GM19238 (cell line): Measurements from ENCODE around the gene PDE8B.

Source experiments
- DNase-seq: peaks from one replicate; pipeline ENCODE4 v3.0.0; 2011; ENCODE audit warnings: low spot score; ENCODE audit not compliant: insufficient read length

PDE8B gene

DNA sequence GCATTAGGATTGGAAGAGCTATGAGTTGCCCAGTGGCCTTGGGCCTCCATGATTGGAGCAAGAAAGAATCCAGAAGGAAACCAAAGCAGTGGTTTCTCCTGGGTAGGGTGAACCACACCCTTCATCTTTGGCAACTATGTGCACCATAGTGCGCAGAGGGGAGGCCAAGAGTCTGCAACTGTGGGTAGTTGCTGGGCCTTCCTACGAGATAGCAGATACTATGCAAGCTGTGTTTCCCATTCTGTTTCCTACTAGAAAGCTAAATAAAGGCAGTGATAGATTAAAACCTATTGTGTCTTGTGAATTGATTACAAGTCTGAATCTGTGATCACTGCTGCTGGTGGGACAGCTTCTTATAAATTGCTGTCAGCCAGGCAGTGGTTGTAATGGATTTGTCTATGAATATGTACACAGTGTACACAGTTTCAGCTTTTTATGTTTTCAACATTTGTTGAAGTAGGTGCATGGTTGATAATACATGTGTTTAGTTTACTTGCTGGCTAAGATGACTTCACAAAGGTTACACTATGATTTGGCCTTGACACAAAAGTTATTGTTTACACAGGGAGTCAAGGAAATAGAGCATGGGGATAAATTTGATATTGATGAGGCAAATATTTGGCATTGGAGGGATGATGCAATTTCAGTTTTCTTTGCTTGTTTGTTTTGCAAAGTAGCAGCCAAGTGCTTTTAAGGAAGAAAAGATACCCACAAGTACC, 23.7 kb upstream of the PDE8B start:
- DNase-seq = no peak

DNA sequence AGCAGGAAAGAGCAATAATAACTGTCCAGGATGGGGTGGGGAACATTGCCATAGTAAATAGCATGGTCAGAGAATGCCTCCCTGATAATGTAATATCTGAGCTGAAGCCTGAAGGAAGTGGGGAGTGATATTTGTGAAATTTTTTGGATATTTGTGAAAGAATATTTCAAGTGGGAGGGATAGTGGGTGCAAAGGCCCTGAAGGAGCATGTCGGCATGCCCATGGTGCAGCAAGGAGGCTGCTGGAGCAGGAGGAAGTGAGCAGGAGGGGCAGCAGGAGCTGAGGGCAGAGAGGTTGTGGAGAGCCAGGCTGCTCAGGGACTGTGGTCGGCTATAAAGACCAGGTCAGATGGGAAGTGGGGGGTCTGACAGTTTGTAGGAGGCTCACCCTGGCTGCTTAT, 21.1 kb upstream of the PDE8B start:
- DNase-seq = no peak

DNA sequence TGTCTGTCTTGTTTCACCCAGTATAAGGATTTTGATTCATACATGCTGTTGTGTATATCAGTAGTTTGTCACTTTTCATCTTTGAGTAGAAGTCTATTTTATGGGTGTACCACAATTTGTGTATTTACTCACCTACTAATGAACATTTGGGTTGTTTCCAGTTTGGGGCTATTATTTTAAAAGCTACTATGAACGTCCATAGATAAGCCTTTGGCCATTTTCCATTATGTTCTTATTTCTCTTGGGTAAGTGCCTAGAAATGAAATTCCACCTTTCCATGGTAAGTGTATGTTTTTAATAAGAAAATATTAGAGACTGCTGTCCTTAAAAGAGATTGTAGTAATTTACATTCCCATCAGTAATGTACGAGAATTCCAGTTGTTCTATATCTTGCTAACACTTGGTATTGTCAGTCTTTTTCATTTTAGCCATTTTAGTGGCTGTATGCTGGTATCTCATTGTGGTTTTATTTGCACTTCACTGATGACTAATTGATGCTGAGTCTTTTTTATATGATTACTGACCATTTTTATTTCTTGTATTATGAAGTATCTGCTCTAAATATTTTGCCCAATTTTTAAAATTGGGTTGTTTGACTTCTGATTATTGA, 17.9 kb upstream of the PDE8B start:
- DNase-seq = no peak

DNA sequence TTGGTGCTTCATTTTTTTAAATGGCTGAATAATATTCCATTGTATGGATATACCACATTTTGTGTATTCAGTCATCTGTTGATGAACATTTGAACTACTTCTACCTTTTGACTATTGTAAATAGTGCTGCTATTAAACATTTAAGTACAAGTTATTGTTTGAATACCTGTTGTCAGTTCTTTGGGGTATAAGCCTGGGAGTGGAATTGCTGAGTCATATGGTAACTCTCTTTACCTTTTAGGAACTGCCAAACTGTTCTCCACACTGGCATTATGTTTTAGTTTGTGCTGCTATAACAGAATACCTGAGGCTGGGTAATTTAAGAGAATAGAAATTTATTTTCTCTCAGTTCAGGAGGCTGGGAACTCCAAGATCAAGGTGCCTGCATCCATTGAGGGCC, 15.7 kb upstream of the PDE8B start:
- no peak for DNase-seq

DNA sequence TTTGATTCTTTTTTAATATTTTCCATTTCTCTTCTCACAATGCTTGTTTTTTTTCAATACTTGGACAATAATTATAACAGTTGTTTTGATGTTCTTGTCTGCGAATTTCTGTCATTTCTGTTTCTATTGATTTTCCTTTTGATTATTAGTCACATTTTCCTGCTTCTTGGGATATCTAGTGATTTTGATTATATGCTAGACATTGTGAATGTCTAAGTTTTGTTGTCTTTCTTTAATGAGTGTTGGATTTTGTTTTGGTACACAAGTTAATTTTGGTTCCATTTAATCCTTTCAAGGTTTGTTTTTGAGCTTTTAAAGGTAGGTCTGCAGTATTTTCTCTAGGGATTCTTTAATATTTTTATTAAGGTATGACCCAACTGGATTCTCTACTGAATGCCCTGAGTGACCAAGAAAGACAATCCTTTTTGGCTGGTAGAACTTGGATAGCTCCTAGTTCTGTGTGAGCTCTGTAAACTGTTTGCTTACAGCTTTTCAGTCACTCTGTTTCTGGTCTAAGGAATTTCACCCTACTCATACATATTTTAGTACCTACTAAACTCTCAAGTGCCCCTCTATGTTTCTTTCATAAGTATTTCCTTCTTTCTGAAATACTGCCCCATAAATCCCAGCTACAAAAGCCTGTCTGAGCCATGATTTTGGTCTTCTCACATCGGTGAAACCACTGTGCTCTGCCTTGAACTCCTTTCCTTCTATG, 12.5 kb upstream of the PDE8B start:
- no peak for DNase-seq

DNA sequence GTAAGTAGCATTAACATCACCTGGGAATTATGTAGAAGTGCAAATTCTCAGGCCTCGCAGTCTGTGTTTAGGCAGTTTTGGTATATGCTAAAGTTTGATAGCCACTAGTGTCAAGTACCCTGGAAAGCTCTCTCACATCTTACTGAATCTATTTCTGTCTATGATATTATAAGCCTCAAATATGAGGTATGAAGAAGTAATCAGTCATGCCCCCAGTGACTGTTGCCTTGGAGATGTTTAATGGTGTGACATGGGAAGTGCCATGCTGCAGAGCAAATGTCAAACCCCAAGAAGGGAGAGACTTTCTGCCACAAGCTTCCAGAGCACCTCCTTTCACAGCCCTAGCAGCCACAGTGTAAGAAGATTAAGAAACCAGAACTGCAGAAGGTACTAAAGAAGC, 9.8 kb upstream of the PDE8B start:
- DNase-seq = no peak

DNA sequence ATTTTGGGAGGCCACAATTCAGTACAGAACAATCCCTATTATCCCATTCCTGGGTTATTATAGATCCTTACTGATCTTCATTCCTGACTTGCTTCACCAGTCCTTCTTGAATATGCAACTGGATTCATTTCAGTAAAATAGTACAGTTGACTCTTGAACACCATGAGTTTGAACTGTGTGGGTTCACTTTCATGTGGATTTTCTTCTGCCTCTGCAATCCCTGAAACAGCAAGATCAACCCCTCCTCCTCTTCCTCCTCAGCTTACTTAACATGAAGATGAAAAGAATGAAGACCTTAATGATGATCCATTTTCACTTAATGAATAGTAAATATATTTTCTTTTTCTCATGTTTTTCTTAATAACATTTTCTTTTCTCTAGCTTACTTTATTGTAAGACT, 8.3 kb upstream of the PDE8B start:
- no peak for DNase-seq

DNA sequence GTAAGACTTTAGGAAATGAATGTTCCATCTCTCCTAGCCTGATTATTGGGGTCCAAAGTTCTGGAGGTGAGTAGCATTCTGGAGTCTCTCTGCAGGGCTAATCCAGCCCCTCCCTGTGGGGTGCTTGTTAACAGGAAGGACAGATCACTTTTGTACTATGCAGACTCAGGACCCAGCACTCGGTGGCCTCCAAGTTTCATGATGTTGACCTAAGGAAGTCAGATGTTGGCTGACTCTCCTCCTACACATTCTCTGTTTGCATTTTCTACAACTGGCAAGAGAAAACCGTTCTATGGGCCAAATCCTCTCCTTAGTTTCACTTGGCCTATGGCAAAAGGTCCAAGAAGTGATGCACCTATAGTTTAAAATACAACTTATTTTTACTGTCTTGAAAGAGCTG, 5.5 kb upstream of the PDE8B start:
- DNase-seq = no peak

DNA sequence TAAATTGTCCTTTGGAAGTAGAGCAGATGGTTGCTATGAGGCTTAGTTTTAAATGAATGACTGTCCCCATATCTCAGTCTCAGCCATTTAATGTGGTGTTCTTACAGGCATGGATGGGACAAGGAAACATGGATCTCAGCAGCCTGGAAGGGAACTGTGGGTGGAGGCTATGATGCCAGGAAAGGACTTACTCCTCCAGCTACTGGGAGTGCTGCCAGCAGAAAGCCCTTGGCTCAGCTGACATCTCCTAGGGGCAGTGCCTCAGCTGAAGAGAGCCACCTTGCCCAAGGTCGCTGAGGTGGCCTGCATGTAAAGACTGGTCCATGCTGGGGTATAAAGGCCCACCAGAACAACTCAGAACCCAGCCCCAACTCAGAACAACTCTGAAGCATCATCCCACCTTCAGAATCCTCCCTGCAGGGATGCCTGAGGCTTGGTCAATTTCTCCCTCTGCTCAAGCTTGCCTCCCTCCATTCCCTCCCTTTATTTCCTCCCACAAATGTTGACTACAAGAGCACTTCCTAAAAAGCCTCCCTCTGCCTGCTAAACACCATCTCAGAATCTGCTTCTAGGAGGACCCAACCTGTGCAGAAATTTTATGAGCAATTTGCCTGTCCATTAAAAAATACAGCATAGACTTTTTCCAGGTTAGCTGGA, 1.8 kb upstream of the PDE8B start:
- DNase-seq = no peak

DNA sequence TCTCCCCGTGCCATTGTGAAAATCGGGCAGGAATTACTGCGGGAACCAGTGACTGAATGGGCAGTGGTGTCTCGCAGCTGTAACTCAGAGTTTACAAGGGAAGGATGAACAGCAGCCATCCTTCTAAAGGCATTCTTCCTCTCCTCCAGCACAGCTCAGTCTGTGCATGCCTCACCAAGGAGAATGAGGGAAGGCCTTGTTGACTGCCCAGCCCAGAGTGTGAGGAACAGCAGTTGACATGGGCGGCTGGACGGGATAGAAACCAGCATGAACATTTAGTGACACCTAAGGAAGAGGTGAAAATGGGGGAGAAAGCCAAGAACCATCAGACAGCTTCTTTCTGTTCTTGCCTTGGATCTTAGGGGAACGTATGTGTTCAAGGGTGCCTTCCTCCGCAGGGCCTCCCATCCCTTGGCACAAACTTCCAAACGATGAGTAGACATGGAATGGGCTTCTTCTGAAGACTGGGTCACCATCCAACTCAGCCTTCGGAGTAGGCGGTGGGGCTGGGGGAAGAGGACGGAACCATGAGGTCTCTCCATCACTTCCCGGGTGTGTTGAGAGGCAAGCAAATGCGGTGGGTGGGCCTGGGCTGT, 887 bp upstream of the PDE8B start:
- no peak for DNase-seq

DNA sequence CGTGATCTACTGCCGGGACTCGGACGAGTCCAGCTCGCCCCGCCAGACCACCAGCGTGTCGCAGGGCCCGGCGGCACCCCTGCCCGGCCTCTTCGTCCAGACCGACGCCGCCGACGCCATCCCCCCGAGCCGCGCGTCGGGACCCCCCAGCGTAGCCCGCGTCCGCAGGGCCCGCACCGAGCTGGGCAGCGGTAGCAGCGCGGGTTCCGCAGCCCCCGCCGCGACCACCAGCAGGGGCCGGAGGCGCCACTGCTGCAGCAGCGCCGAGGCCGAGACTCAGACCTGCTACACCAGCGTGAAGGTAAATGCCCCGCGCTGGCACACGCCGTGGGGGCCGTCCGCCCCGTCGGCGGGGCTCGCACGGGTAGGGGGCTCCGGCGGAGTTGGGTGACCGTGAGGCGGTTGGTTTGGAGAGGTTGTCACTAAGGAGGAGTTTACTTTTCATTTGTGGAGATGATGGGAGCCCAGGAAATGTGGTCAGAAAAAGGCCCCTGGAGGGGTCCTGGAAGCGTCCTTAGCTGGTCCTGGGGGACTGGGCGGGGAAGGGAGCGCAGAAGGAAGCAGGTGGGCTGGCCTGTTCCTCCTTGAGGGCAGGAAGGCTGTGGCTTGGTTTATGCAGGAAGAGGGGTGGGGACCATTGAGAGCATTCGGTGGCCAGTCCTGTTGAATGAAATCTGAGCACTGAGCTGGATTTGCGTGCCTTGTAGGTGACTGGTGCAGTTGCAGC, 647 bp downstream of the PDE8B start:
- DNase-seq = no peak

DNA sequence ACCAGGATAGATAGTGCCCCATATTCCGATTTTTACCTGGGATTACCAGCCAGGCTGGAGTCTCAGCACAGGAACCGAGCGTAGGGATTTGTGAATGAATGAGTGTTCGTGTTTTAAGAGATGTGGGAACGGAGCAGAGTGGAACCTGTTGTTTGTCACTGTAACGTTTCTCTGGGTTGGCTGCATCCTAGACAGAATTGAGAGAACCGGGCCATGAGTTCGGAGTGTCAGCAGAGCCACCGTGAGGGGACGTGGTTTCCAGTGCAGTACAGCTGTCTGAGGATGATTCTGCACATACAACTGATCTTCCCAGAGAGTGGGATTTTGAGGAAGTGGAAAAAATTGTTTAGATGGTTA, 1.2 kb downstream of the PDE8B start:
- no peak for DNase-seq

DNA sequence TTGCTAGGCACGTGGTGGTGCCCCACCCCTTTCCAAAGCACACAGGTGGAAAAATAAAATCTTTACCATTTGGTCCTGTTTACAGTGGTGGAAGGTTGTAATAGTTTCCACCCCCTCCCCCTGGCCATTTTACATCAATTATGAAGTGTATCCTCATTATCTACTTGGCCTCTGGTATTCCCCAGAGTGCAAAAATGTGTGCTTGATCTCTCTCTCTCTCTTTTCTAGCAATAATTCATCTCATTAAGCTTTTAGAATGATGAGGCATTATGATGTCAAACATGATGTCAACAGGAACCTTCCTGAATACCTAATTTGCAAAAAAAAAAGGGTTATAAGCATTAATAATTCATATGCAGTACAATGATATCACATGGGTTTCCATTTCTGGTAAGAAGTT, 3.1 kb downstream of the PDE8B start:
- DNase-seq = no peak

DNA sequence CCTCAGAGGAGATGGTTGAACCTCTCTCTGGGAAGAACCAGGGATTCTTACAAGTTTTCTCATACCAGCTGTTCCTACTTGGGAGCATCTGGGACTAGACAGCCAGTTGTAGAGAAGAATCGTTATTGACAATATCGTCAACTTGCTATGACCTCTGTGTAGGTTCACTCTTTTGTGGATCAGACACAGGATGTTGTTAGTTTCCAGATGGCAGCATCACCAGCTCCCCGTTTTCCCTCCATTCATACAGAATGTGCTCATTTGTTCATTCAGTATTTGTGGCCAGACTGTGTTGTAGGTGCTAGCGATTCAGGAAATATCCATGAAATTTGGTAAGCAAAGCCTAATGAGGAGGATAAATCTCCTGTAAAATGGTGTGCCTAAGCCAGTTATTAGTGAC, 3.7 kb downstream of the PDE8B start:
- DNase-seq = no peak

DNA sequence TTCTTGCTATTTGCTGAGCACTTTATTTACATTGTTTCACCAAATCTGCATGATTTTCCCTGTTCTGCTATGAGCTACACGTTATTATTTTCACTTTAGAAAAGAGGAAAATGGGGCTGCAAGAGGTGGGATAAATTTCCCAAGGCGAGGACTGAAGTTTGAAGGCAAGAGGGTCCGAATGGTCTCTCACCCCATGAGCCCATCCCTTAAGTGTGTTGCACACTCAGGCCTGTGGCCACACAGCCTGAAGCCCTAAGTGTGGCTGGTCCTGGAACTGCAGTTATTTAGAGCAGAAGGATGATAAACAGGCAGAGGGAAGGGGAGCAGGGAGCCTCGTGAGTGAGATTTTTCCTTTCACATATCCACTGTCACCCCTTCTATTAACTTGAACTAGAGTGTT, 7.8 kb downstream of the PDE8B start:
- DNase-seq = no peak

DNA sequence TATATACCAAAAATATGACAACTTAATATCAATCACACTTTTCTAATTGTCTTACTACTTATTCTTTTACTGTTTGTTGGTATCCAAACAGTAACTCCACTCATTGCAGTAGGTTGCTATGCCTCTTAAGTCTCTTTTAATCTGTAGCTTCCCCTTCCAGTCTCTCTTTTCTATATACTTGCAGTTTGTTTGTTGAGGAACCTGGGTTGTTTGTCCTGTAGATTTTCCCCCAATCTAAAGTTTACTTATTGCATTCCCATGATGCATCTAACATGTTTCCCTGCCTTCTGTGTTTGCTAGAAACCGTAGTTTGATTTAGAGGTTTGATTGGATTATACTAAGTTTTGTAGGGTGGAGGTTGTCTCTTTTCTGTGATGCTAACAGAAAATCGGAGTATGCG, 10.6 kb downstream of the PDE8B start:
- no peak for DNase-seq

DNA sequence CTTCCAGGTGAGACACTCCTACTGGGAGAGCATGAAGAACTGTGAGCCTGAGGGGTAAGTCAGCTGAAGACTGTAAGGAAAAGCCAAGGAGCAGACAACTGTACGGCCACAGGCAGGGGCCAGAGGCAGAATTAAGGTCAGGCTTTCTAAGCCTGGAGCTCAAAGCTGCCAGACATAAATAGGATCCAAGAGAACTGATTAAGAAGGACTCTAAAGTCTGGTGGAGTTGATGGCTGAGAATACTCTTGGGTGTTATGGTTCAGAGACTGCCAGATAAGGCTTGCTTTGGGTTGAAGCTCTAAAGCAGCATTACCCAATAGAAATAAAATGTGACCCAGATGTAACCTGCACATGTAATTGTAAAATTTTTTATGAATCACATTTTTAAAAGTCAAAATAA, 12.2 kb downstream of the PDE8B start:
- DNase-seq = no peak

DNA sequence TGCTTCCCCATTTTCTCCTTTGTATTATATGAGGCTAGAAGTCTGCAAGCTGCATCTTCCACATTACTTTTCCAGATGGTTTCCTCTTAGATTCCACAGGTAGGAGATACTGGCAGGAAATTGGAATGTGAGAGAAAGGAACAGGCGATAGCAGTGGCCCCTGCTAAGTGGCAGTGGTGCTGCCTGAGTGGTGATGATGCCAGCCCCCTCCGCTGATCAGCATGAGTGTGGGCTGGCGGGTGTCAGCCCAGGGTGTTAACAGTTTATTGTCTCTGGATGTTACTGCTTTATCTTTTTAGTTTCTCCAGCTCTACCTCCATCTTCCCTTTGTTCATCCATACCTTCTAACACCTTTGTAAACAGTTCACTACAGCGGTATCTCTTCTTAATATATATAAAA, 13.2 kb downstream of the PDE8B start:
- DNase-seq = no peak

DNA sequence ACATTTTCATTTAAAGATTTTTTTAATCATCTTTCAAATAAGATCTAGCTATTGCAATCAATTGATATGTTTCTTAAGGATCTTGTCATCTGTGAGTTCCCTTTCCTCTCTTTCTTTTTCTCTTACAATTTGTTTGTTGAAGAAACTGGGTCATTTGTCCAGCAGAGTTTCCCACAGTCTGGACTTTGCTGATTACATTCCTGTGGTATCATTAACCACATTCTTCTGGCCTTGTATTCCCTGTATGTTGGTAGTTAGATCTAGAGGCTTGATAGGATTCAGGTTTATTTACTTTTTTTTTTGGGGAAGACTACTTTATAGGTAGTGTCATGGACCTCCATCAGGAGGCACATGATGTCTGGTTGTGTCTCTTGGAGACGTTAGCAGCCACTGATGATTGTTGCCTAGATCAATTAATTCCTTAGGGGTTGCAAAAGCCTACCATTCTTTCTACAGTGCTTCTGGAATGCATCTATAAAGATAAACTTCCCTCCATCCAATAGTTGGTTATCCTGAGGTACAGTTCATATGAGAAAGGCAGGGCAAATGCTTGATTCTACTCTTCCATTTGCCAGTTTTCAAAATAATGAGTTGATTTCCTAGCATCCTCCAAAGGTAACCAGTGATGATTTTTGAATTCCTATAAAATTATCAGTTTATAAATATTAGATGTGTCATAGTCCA, 14.3 kb downstream of the PDE8B start:
- DNase-seq = no peak

DNA sequence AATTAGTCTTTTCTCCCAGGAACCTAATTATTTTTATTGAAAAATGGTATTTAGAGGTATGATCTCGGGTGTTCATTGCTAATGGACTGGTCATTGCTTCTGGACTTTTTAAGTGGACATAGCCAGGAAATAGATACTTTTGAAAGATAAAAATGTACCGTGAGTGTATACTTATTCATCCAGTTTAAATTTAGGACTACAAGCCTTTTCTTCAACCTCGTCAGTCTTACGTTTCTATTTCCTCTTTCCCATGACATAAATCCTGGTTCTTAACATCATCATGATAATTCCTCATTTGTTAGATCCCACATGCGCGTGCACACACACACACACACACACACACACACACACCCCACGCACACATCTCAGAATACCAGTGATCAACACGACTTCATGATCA, 15.1 kb downstream of the PDE8B start:
- DNase-seq = no peak

DNA sequence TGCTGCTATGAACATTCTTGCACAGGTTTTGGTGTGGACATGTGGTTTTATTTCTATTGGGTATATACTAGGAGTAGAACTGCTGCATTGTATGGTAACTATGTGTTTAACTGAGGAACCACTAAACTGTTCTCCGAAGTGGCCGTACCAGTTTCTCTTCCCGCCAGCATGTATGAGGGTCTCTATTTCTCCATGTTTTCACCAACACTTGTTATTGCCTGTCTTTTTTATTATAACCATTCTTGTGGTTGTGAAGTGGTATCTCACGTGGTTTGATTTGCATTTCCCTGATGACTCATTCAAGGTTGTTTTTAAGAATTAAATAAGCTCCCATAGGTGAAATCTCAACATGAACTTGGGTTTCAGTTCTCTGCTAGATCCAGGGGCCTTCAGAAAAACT, 19.4 kb downstream of the PDE8B start:
- DNase-seq = no peak
